OCI-LY1 (cell line): ENCODE data around the gene PLCXD3.
A peak's percentile ranks its signal among the peaks of the same experiment; 100 is the strongest.

ENCODE experiments used
- H2AFZ ChIP-seq: fragments of 200-600 bp; sonication (generic), shearing (Covaris generic); 2 replicates; pipeline ENCODE4 v1.6.0; 2014; ENCODE audit warnings: antibody characterized with exemption, mild to moderate bottlenecking, low read length
- H3F3A ChIP-seq: fragments of 200-600 bp; sonication (generic), shearing (Covaris generic); 2 replicates; pipeline ENCODE4 v1.6.0; 2014; ENCODE audit warnings: mild to moderate bottlenecking, antibody characterized with exemption, low read length, moderate library complexity; ENCODE audit not compliant: insufficient read depth
- H3K27ac ChIP-seq: fragments of 200-600 bp; sonication (generic); 2 replicates; pipeline ENCODE4 v1.5.1; 2014; ENCODE audit warnings: low read length, mixed run types, mild to moderate bottlenecking, low read depth; ENCODE audit not compliant: poor library complexity, severe bottlenecking
- H3K27me3 ChIP-seq: fragments of 200-600 bp; sonication (generic); 2 replicates; pipeline ENCODE4 v1.6.0; 2014; ENCODE audit warnings: antibody characterized with exemption, mild to moderate bottlenecking, low read length, moderate library complexity; ENCODE audit not compliant: insufficient read depth
- H3K36me3 ChIP-seq: fragments of 200-600 bp; sonication (generic); 2 replicates; pipeline ENCODE4 v1.6.1; 2014; ENCODE audit warnings: mild to moderate bottlenecking, antibody characterized with exemption, low read length, moderate library complexity, mixed read lengths; ENCODE audit not compliant: insufficient read depth
- H3K4me1 ChIP-seq: fragments of 200-600 bp; sonication (generic); 2 replicates; pipeline ENCODE4 v1.5.1; 2014; ENCODE audit warnings: mild to moderate bottlenecking, low read length, moderate library complexity; ENCODE audit not compliant: insufficient read depth, severe bottlenecking
- H3K4me2 ChIP-seq: fragments of 200-600 bp; sonication (generic), shearing (Covaris generic); 2 replicates; pipeline ENCODE4 v1.6.1; 2014; ENCODE audit warnings: low read length
- H3K4me3 ChIP-seq: fragments of 200-600 bp; sonication (generic); 2 replicates; pipeline ENCODE4 v1.5.1; 2014; ENCODE audit warnings: low read length, low read depth, mild to moderate bottlenecking, mixed read lengths; ENCODE audit not compliant: poor library complexity, severe bottlenecking
- H3K79me2 ChIP-seq: fragments of 200-600 bp; shearing (Covaris generic); 2 replicates; pipeline ENCODE4 v1.6.1; 2016; ENCODE audit warnings: mixed run types, low read length, mixed read lengths; ENCODE audit not compliant: insufficient read depth
- H3K9ac ChIP-seq: fragments of 200-600 bp; sonication (generic), shearing (Covaris generic); 2 replicates; pipeline ENCODE4 v1.6.1; 2014; ENCODE audit warnings: mild to moderate bottlenecking, low read length, mixed read lengths
- H3K9me2 ChIP-seq: fragments of 200-600 bp; sonication (generic), shearing (Covaris generic); 2 replicates; pipeline ENCODE4 v1.6.1; 2014; ENCODE audit warnings: low read depth, mild to moderate bottlenecking, low read length, mixed read lengths
- H3K9me3 ChIP-seq: fragments of 200-600 bp; shearing (Covaris generic); 2 replicates; pipeline ENCODE4 v1.6.1; 2014; ENCODE audit warnings: low read length, mixed read lengths
- H4K20me1 ChIP-seq: fragments of 200-600 bp; sonication (generic), shearing (Covaris generic); 2 replicates; pipeline ENCODE4 v1.6.0; 2016; ENCODE audit warnings: mild to moderate bottlenecking, low read length; ENCODE audit not compliant: insufficient read depth
- CTCF ChIP-seq: fragments of 200-600 bp; sonication (generic), shearing (Covaris generic); IDR thresholded peaks from 2 replicates; pipeline ENCODE4 v1.5.1; 2017; ENCODE audit warnings: mild to moderate bottlenecking, antibody characterized with exemption, low read length, moderate library complexity, mixed read lengths
- EZH2 ChIP-seq: fragments of 200-600 bp; sonication (generic), shearing (Covaris generic); IDR thresholded peaks from 2 replicates; pipeline ENCODE4 v1.8.0; 2017; ENCODE audit warnings: borderline replicate concordance, mixed run types, mild to moderate bottlenecking, antibody characterized with exemption, low read length, moderate library complexity, mixed read lengths

PLCXD3 gene

GRCh38 chr5:41346609-41347008, 163.8 kb downstream of the PLCXD3 start:
- Histone ChIP-seq H3K4me3 (no peak overlapping the region), H2AFZ (no peak overlapping the region), H3K4me2 (no peak overlapping the region), H3K27ac (no peak overlapping the region), H3K79me2 (no peaks in the 10 kb centered on the region), H3K9me3 (no peaks in the 10 kb centered on the region), H3K9me2 (no peaks in the 10 kb centered on the region), H3K36me3 (no peaks in the 10 kb centered on the region), H3K27me3 (no peaks in the 10 kb centered on the region), H3K4me1 (no peaks in the 10 kb centered on the region), H3K9ac (no peak overlapping the region), H4K20me1 (no peaks in the 10 kb centered on the region), H3F3A (no peaks in the 10 kb centered on the region)
- peak; percentile 6; the same call in 1 of the 2 replicates for TF ChIP-seq CTCF
- TF ChIP-seq EZH2 = no peak

GRCh38 chr5:41345295-41345694, 165.1 kb downstream of the PLCXD3 start:
- H3K4me1 ChIP-seq = no peaks in the 10 kb centered on the region
- no peaks in the 10 kb centered on the region for H3K9me2 ChIP-seq
- H3K4me2 ChIP-seq = no peak overlapping the region
- no peaks in the 10 kb centered on the region for H3K27me3 ChIP-seq
- no peak overlapping the region for H2AFZ ChIP-seq
- H3K27ac ChIP-seq = no peak overlapping the region
- no peaks in the 10 kb centered on the region for H3K36me3 ChIP-seq
- TF ChIP-seq CTCF (no peak), EZH2 (no peak)
- H3K79me2 ChIP-seq = no peaks in the 10 kb centered on the region
- no peaks in the 10 kb centered on the region for H3F3A ChIP-seq
- H4K20me1 ChIP-seq = no peaks in the 10 kb centered on the region
- no peaks in the 10 kb centered on the region for H3K9me3 ChIP-seq
- H3K4me3 ChIP-seq = no peak overlapping the region
- no peak overlapping the region for H3K9ac ChIP-seq

GRCh38 chr5:41339339-41339738, 171.1 kb downstream of the PLCXD3 start:
- TF ChIP-seq CTCF = no peak
- TF ChIP-seq EZH2 = no peak

More at GRCh38 chr5:41339339-41339738, 171.1 kb downstream of the PLCXD3 start:
- Histone ChIP-seq H3K27ac (no peak overlapping the region), H4K20me1 (no peaks in the 10 kb centered on the region), H3K9me2 (no peaks in the 10 kb centered on the region), H3K4me3 (no peak overlapping the region), H3K27me3 (no peaks in the 10 kb centered on the region), H3K9me3 (no peaks in the 10 kb centered on the region), H2AFZ (no peak overlapping the region), H3K4me2 (no peak overlapping the region), H3K9ac (no peak overlapping the region), H3K36me3 (no peaks in the 10 kb centered on the region), H3K79me2 (no peaks in the 10 kb centered on the region), H3K4me1 (no peaks in the 10 kb centered on the region), H3F3A (no peaks in the 10 kb centered on the region)
